H54 (cell line): ENCODE measurements around the gene IST1.

Experiments
- DNase-seq: peaks from one replicate; pipeline ENCODE4 v3.0.0; 2011; ENCODE audit warnings: low spot score, mixed read lengths; ENCODE audit not compliant: insufficient read length
- FAIRE-seq: peaks from 3 replicates; lab custom pipeline; 2011; peaks lifted over from hg19 to GRCh38; lab: Jason Lieb, UNC
- POLR2A ChIP-seq: IDR thresholded peaks from 2 replicates; pipeline ENCODE4 v1.6.1; 2011; ENCODE audit warnings: low read depth, mild to moderate bottlenecking, low read length

The IST1 gene

DNA sequence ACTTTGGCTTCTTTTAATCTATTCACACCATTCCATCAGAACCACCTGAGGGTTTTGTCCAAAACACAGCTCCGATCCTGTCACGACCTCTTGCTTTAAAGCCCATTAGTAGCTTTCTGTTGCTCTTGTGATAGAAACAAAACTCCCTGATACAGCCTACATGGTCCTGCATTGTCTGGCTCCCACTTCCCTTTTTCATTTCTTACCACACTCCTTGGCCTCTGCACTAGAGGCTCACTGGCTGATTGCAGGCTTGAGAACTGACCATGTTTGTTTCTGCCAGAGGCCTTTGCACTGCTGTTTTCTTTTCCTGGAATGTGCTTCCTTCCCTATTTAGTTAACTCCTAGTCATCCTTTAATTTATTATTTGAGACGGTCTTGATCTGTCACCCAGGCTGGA lies 23.7 kb downstream of the IST1 start:
- no peak for TF ChIP-seq POLR2A
- DNase-seq (no peak), FAIRE-seq (no peak)

DNA sequence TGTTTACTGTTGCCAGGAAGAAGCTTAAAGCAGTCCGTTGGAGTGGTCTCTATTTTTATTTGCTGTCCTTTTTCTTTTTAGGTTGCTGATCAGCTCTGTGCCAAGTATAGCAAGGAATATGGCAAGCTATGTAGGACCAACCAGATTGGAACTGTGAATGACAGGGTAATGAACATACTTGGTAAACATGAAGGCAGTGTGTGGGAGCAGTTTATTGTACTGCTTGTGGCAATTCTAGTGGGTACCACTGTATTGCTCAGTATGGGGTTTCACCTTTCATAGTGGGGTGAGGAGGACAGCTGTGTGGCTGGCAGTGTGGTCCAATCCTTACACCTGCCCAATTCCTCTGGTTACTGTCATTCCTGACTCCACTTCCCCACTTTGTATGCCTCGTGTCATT lies 25.3 kb downstream of the IST1 start:
- DNase-seq: no peak
- FAIRE-seq: no peak
- TF ChIP-seq POLR2A: no peak

DNA sequence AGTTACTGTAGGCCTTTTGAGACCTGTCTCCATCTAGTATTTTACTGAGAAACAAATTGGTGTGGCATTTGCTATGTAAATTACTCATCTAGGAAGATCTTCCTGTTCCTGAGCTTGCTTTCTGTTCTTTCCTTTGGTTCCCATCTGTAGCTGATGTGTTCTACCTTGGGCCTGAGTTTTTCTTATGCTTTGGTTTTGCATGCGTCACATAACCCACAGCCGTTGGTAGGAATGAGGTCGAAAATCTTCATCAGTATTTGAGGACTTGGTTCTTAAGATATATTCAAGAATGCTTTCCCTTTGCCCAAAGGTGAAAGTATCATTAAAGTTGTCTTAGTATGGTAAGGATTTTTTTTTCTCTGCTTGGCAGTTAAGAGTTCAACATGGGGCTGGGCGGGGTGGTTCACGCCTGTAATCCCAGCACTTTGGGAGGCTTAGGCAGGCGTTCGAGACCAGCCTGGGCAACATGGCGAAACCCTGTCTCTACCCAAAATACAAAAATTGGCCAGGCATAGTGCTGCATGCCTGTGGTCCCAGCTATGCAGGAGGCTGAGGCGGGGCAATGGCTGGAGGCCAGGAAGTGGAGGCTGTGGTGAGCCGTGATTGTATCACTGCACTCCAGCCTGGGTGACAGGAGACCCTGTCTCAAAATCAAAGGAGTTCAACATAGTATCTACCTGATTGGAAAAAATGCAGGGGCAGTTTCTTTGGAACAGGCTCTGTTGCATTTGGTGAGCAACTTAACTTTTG lies 28.8 kb downstream of the IST1 start:
- DNase-seq: no peak
- no peak for TF ChIP-seq POLR2A

DNA sequence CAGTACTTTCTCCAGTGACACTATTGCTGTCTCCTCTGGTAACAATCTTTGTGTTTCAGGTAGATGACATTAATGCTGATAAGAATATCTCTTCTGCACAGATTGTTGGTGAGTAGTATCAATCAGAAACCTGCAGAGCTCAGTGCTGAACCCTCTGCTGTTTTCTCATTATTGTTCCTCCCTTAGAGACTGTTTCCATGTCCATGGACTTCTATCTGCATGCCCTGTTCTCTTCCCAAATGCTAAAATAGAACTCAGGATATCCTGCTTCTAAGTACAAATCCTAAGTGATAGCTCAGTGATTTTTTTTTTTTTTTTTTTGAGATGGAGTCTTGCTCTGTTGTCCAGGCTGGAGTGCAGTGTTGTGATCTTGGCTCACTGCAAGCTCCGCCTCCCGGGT lies 29.4 kb downstream of the IST1 start:
- FAIRE-seq: no peak

More for the DNA sequence above, 28.8 kb downstream of the IST1 start:
- no peak for FAIRE-seq

DNA sequence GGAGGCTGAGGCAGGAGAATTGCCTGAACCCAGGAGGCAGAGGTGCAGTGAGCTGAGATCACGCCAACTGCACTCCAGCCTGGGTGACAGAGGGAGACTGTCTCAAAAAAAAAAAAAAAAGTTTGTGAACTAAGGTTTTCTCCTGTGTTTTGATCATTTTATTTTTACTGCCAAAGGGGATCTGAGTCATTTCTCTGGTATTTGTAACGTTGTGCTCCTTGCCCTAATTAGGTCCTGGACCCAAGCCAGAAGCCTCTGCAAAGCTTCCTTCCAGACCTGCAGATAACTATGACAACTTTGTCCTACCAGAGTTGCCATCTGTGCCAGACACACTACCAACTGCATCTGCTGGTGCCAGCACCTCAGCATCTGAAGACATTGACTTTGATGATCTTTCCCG lies 32.1 kb downstream of the IST1 start:
- no peak for TF ChIP-seq POLR2A
- FAIRE-seq (peak; percentile 95), DNase-seq (peak; percentile 32)

More for the DNA sequence above, 29.4 kb downstream of the IST1 start:
- DNase-seq: no peak
- no peak for TF ChIP-seq POLR2A

DNA sequence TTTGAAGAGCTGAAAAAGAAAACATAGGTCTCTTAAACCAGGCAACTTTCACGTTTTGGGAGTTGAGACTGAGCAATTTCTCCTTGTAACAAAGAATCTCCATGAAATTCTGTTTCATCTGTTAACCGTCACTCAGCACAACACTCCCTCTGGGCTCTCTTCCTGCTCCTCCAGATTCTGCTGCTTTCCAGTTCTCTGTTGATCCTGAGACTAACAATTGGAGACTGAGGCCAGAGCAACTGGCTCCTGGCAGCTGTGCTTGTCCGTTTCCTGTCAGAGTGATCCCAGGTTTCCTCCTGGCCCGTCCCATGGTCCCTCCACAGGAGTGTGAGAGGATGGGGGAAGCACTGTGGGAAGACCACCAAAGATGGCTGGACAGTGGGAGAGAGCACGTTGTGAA lies 32.5 kb downstream of the IST1 start:
- no peak for FAIRE-seq
- no peak for TF ChIP-seq POLR2A
- no peak for DNase-seq

DNA sequence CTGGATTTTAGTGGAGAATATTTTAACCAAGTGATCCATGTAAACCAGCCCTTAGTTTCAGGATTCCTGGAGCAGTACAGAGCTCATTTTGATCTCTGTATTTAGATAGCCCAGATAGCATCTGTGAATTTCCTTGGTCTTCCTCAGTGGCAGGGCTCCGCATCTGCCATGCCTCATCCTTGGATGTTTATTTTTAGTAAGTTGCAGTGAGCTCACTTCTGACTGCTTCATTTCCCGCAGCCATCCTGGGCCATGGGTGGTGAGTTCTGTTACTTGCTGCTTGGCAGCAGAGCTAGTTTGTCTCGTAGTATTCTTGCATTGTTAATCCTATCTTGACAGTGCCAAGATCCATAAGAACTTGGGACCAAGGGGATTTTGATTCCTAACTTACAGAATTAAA lies 33.7 kb downstream of the IST1 start:
- peak; percentile 34 for DNase-seq
- no peak for TF ChIP-seq POLR2A
- peak; percentile 86 for FAIRE-seq

DNA sequence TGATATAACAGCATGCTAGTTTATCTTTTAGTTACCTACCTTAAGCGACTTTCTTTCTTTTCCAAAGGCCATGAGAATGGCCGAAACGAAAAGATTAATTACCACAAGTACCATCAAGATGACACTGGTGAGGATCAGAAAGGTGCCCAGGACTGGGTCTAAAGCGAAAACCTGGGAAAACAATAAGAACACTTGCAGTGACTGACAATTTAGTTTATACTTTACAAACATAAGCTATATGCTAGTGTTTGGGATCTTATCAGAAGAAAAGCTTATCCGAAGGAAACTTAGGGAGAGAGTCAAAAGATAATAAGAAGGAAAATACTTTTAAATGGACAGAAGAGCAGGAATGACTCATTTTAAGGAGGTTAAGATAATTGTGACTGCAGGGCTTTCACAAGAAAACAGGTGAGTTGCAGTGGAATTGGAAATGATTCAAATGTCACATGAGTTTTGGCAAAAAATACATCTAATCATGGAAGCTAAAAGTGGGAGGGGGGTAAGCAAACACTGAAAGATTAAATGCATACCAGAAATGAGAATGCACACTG lies 34.8 kb downstream of the IST1 start:
- FAIRE-seq (no peak), DNase-seq (no peak)
- no peak for TF ChIP-seq POLR2A

DNA sequence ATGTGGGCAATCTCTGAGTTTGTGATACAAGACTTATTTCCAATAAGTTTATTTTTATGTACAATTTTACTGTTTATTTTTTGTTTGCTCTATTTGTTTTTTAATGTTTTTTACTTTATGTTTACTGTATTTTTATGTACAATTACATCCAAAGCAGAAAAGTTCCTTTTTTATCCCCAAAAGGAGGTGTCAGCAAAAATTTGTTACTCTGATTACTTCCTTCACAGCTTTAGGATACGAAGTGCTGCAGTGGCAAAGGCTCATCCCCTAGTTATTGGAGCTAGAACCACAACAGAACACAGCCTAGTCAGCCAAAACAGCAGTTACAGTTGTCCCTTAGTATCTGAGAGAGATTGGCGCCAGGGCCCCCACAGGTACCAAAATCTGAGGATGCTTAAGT lies 35.7 kb downstream of the IST1 start:
- FAIRE-seq: no peak
- TF ChIP-seq POLR2A: no peak
- no peak for DNase-seq

DNA sequence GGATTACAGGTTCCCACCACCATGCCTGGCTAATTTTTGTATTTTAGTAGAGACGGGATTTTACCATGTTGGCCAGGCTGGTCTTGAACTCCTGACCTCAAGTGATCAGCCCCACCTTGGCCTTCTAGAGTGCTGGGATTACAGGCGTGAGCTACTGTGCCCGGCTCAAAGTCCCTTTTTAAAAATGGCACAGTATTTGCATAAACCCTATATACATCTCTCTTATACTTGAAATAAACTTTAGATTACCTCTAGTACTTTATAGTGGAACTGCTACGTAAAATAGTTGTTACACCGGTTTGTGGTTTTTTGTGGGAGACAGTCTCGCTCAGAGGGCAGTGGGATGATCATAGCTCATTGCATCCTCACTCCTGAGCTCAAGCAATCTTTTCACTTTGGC lies 36.3 kb downstream of the IST1 start:
- no peak for FAIRE-seq
- no peak for DNase-seq
- no peak for TF ChIP-seq POLR2A

DNA sequence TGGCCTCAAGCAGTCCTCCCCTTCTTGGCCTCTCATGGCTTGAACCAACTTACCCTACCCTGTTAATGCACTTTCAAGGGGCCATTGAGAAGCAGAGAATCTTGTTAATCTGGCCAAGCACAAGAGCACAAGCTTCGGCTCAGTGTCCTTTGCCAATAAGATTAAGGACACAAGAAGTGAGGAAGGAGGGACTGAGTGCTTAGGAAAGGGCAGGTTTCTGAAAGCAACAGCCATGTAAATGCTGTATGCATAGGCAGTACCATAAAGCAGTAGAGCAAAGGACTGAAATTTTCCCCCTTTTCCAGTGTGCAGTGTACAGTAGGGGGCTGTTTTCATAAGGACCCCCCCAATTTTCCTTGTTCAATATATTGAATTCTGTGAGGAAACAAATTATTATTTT lies 37.7 kb downstream of the IST1 start:
- DNase-seq: no peak
- FAIRE-seq: no peak
- no peak for TF ChIP-seq POLR2A

DNA sequence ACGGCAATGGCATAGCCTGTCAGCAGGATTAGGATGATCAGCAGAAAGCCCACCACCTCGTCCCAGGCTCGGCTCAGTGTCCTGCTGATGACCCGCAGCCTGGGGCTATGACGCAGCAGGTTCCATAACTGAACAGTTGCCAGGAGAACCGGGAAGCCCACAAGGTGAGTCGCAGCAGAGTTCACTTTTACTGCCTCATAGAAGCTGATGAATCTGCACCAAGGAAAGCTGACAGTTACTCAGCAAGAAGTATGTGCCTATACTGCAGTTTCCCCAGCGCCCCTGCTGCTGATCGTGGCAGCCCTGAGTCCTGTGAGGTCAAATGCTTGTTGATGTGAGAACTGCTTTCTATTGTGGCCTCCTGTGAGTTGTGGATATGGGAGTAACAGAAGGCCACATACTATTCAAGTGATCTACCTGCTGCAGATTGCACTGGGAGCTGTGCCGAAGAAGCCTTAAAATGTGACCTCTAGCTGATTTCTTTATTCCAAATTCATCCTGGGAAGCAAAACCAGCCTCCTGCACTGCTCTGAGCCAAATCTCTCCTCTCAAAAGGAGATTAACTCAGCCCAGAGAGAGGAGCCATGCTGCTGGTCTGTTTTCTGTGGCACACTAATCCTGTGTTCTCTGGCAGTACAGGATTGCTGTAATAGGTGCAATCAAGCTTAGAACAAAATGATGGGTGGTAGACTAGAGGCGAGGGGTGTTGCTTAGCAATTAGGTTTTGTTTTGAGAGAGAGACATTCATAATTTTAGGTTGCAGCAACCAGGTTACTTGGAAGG lies 38.8 kb downstream of the IST1 start:
- no peak for TF ChIP-seq POLR2A
- peak; percentile 33 for DNase-seq
- no peak for FAIRE-seq

DNA sequence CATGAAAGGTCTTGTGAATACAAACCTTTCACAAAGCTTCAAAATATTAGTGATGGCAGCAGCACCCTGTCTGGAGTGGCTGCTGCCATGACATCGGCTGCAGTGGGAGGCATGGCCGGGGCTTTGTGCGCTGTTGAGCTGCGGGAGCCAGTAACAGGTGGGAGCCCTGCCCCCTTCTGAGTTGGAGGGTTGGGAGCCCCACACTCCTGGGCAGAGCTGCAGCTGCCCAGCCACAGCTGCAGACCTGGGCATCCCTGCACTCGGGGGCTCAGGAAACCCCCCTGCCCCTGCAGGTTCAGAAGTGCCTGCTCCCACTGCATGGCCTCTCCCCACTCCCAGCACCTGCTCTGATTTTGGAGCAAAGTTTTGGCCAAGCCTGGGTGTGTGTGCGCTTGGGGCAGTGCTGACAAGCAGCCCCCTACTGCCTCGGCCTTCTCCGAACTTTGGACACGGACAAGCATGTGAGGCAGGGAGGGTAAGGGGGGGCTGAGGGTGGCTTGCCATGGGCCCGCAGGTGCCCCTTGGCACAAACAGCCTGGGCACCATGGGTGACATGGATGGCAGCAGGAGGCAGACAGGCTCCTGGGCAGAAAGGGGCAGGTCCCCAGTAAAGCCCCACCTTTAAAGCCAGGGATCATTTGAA lies 42.7 kb downstream of the IST1 start:
- FAIRE-seq: no peak

DNA sequence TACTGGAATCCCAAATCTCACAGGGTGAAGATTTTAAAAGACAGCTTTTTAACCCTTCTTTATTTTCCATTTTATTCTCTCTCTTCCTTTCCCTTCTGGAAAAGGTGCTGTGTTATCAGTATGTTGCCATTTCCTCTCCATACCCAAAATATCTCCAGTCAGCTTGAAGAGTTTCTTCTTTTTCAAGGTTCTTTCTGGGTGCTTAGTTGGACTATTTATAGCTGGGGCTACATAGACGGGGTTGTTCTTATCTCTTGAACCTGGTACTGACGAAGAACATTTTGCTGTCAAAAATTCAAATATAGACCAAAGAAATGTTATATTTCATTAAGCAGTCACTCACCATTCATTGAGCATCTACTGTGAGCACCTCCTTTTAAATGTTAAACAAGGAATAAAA lies 48.6 kb downstream of the IST1 start:
- FAIRE-seq (no peak), DNase-seq (no peak)
- TF ChIP-seq POLR2A: no peak

More for the DNA sequence above, 42.7 kb downstream of the IST1 start:
- no peak for TF ChIP-seq POLR2A
- no peak for DNase-seq
